GM21786 (cell line): ENCODE measurements around the gene ALDH3A2.
A peak's percentile ranks its signal among the peaks of the same experiment; 100 is the strongest.

Experiments used
- ATAC-seq: cut with Tn5 transposase; IDR thresholded peaks from one replicate; pipeline ENCODE4 v1.9.1; 2021; ENCODE audit not compliant: unreplicated experiment

ALDH3A2 gene

GRCh38 chr17:19648475-19649273 lies at the start of gene ALDH3A2:
Gene ALDH3A2 (plus strand): TSS chr17:19648751. CDS start chr17:19648972, 221 bp downstream.
- ATAC-seq: peak; percentile 89

- no peak for ATAC-seq
These were observed 38.2 kb upstream of the ALDH3A2 start for GRCh38 chr17:19610311-19610710.

GRCh38 chr17:19610879-19611278 lies 37.7 kb upstream of the ALDH3A2 start:
- ATAC-seq: no peak

GRCh38 chr17:19613979-19614378 lies 34.6 kb upstream of the ALDH3A2 start:
- no peak for ATAC-seq

- no peak for ATAC-seq
These were observed 33.7 kb upstream of the ALDH3A2 start for GRCh38 chr17:19614900-19615299.

- no peak for ATAC-seq
These were observed 30.5 kb upstream of the ALDH3A2 start for GRCh38 chr17:19618015-19618414.

- no peak for ATAC-seq
These were observed 28.7 kb upstream of the ALDH3A2 start for GRCh38 chr17:19619705-19620325.

- no peak for ATAC-seq
These were observed 26.9 kb upstream of the ALDH3A2 start for GRCh38 chr17:19621697-19622096.

GRCh38 chr17:19626079-19626478 lies 22.5 kb upstream of the ALDH3A2 start:
- no peak for ATAC-seq

GRCh38 chr17:19629449-19629848 lies 19.1 kb upstream of the ALDH3A2 start:
- no peak for ATAC-seq

GRCh38 chr17:19630035-19630434 lies 18.5 kb upstream of the ALDH3A2 start:
- ATAC-seq: no peak

GRCh38 chr17:19630661-19631060 lies 17.9 kb upstream of the ALDH3A2 start:
- ATAC-seq: no peak

- no peak for ATAC-seq
These were observed 16.6 kb upstream of the ALDH3A2 start for GRCh38 chr17:19631905-19632304.

GRCh38 chr17:19641687-19642372 lies 6.7 kb upstream of the ALDH3A2 start:
- ATAC-seq: no peak

- no peak for ATAC-seq
These were observed 6.1 kb upstream of the ALDH3A2 start for GRCh38 chr17:19642373-19642893.

- ATAC-seq: no peak
These were observed 3.9 kb upstream of the ALDH3A2 start for GRCh38 chr17:19644493-19645210.

GRCh38 chr17:19645734-19646201 lies 2.8 kb upstream of the ALDH3A2 start:
- ATAC-seq: no peak

- no peak for ATAC-seq
These were observed 1.5 kb upstream of the ALDH3A2 start for GRCh38 chr17:19646788-19647696.

GRCh38 chr17:19647697-19648474 lies 665 bp upstream of the ALDH3A2 start:
- peak; percentile 20 for ATAC-seq
